ENCODE results near the gene TMEM145.
"Not testable (repeated sequence)": the region's sequence is repeated elsewhere in the genome, so short reads cannot be mapped to it uniquely, and the experiment has no call there.

TMEM145 gene

GRCh38 chr19:42335374-42335936 is 22.3 kb downstream of the TMEM145 start:
- DNase-seq (ENCODE audit: low read depth): no peak

DNA sequence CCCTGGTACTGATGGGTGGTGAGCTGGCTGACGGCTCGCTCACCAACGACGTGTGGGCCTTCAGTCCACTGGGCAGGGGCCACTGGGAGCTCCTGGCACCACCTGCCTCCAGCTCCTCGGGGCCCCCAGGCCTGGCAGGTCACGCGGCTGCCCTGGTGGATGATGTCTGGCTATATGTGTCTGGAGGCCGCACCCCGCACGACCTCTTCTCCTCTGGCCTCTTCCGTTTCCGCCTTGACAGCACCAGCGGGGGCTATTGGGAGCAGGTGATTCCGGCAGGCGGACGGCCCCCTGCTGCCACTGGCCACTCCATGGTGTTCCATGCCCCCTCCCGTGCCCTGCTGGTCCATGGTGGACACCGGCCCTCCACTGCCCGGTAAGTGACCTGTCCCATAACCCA is 22.9 kb downstream of the TMEM145 start:
- DNase-seq (ENCODE audit: low read depth): no peak

- not testable (repeated sequence) for DNase-seq (ENCODE audit: low read depth)
Observed at GRCh38 chr19:42339126-42339860, 26.2 kb downstream of the TMEM145 start.

GRCh38 chr19:42339922-42340321 is 26.8 kb downstream of the TMEM145 start:
- DNase-seq (ENCODE audit: low read depth): not testable (repeated sequence)

- no peak for DNase-seq (ENCODE audit: low read depth)
Observed at GRCh38 chr19:42343344-42344110, 30.4 kb downstream of the TMEM145 start.

GRCh38 chr19:42344336-42344893 is 31.3 kb downstream of the TMEM145 start:
- DNase-seq (ENCODE audit: low read depth): no peak

DNA sequence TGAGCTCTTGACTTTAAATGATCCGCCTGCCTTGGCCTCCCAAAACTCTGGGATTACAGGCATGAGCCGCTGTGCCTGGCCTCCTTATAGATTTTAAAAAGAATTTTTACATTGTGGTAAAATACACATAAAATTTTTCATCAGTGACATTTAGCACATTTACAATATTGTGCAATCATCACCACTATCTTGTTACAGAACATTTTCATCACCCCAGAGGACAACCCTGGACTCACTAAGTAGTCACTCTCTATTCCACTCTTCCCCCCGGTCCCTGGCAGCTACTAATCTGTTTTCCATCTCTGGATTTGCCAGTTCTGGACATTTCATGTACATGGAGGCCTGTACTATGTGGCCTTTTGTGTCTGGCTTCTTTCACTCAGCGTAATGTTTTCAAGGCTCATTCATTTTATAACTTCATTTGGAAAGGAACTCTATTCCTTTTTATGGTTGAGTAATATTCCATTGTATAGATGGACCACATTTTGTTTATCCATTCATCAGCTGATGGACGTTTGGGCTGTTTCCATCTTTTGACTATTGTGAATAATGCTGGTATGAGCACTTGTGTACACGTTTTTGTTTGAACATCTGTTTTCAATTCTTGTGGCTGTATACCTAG is 32.2 kb downstream of the TMEM145 start:
- no peak for DNase-seq (ENCODE audit: low read depth)

DNA sequence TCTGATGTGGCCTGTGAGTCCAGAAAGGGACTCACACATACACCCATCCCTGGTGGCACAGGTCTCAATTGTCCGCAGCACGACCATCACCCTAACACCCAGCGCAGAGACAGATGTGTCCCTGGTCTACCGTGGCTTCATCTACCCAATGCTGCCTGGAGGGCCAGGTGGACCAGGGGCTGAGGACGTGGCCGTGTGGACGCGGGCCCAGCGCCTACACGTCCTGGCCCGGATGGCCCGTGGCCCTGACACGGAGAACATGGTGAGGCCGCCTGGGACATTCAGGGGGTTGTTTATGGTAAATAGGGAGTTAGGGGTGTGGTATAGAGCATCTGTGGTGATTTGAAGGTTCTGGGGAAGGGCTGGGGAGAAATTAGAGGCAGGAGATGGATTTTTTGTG is 35.1 kb downstream of the TMEM145 start:
- DNase-seq (ENCODE audit: low read depth): no peak

DNA sequence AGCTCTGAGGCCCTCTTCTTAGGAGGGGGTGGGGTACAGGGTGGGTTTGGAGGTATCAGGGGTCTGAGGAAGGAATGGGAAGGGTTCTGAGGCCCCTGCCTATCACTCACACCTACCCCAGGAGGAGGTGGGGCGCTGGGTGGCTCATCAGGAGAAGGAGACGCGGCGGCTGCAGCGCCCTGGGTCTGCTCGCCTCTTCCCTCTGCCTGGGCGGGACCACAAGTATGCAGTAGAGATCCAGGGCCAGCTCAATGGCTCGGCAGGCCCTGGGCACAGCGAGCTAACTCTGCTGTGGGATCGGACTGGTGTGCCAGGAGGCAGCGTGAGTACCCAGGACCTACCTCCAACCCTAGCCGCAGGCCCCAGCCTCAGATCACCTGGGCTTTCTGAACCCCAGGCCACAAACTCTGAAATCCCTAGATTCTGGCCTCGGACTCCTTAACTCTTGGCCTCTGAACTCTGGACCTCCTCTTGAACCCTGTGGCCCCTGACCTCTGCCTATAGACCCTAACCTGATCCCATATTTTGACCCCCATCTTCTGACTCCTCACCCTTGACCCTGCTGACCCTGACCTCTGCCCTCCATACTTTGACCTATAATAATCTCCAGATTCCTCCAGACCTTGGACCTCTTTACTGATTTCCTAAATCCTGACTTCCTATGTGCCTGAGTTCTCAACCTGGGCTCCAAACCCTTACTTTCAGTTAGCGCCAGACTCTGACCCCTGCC is 36.4 kb downstream of the TMEM145 start:
- no peak for DNase-seq (ENCODE audit: low read depth)

DNA sequence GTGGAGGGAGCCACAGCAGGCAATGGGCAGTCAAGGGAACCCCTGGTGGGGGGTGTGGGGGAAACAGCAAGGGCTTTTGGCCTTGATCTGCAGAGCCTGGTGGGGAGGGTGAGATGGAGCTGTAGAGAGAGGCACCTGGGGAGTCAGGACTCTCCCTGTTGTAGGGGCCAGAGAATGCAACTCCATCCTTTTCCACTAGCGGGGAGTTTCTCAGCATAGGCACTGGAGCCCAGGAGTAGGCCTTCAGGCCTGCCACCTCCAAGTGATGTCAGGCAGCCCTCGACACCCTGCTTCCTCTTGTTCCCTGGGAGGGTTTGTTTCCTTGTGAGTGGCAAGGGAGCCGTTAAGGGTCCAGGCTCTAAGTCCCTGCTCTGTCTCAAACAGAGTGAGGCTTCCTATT is 37.3 kb downstream of the TMEM145 start:
- DNase-seq (ENCODE audit: low read depth): no peak

- no peak for DNase-seq (ENCODE audit: low read depth)
Observed at GRCh38 chr19:42351079-42351735, 38.1 kb downstream of the TMEM145 start.

DNA sequence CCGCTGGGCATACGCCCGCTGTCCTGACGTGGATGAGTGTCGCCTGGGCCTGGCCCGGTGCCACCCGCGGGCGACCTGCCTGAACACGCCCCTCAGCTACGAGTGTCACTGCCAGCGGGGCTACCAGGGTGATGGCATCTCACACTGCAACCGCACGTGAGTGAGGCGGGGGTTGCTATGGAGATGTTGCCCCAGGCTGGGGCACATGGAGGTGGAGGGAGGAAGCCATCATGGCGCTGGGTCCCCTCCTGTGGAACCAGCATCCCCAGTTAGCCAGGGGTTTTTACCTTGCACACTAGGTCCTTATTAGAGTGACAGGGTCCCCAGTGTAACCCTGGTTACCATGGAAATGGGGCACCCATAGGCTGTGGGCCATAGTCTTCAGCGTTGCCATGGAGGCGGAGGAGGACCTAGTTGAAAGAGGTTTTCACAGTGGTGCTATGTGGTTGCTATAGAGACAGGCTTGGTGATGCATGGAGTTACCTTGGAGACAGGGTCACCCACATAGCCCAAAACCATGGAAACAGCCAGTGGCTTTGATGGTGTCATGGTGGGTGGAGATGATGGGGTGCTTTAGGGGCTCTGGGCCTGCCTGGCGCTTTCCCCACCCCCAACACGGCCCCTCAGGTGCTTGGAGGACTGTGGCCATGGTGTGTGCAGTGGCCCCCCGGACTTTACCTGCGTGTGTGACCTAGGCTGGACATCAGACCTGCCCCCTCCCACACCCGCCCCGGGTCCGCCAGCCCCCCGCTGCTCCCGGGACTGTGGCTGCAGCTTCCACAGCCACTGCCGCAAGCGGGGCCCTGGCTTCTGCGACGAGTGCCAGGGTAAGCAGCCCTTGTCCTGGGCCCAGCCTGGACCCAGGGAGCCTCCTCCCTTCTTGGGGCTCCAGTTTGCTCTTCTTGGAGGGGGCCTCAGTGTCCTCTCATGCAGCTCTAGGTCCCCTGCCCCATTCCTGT is 39.5 kb downstream of the TMEM145 start:
- DNase-seq (ENCODE audit: low read depth): peak; percentile 19

GRCh38 chr19:42353341-42354015 is 40.4 kb downstream of the TMEM145 start:
- no peak for DNase-seq (ENCODE audit: low read depth)

DNA sequence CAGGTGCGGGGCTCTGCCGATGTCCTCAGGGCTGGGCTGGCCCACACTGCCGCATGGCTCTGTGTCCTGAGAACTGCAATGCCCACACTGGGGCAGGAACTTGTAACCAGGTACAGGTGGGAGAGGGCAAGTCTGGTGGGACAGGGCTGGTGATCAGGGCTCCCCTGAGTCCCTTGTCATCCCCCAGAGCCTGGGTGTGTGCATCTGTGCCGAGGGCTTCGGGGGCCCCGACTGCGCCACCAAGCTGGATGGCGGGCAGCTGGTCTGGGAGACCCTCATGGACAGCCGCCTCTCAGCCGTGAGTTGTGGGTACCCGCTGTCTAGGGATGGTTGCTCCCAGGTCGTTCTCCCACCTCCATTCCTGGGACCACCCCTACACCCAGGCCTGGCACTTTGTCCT is 42.8 kb downstream of the TMEM145 start:
- DNase-seq (ENCODE audit: low read depth): no peak

DNA sequence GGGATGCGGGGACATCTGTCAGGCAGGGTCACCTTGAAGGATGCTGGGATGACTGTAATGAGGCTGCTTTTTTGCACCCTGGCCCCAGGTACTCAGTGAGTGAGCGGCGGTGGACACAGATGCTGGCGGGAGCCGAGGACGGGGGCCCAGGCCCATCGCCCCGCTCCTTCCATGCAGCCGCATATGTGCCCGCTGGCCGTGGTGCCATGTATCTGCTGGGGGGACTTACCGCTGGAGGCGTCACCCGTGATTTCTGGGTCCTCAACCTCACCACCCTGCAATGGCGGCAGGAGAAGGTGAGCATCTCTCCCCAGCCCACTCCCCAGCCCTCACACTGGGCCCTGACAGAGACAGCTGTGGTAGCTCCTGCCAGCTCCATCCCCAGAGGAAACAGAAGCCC is 43.6 kb downstream of the TMEM145 start:
- DNase-seq (ENCODE audit: low read depth): no peak

DNA sequence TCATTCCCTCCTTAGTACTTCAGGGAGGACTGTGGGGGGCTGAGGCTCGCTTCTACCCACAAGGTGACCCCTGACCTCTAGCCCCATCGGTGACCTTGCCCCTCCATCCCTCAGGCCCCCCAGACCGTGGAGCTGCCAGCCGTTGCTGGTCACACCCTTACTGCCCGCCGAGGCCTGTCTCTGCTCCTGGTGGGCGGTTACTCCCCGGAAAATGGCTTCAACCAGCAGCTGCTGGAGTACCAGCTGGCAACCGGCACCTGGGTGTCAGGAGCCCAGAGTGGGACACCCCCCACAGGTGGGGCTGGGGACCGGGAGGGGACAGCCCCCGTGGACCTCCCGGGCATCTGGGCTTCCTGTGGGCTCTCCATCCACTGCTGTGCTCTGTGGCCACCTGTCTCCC is 44.2 kb downstream of the TMEM145 start:
- no peak for DNase-seq (ENCODE audit: low read depth)

GRCh38 chr19:42360787-42361544 is 47.9 kb downstream of the TMEM145 start:
- DNase-seq (ENCODE audit: low read depth): peak; percentile 13

- no peak for DNase-seq (ENCODE audit: low read depth)
Observed at GRCh38 chr19:42361545-42361910, 48.4 kb downstream of the TMEM145 start.

GRCh38 chr19:42362342-42362741 is 49.2 kb downstream of the TMEM145 start:
- no peak for DNase-seq (ENCODE audit: low read depth)

Data from ELR (cell line).